Adipose tissue (tissue), 3 donors: ENCODE results near the gene RPL3. TPM values are rescaled to one million over a fixed set of nuclear protein-coding genes. Genes with fewer than 3 reads are reported as not detected.

Source experiments
- H3K27ac ChIP-seq: one replicate; pipeline ENCODE4 v1.5.1; 2013; ENCODE audit warnings: low read depth, low read length
- WGBS, 3 donors: extraction: QIAGEN DNeasy Blood & Tissue Kit; methylation state at CpG; one replicate each; pipeline ENCODE4 v1.1.7; 2013; 5-methylcytosine and 5-hydroxymethylcytosine counted together
- polyA plus RNA-seq, 3 donors: library from polyadenylated mRNA; stranded (reverse); fragments of 200-250 nt; gene quantifications; one replicate each; pipeline ENCODE4 v1.2.3, GENCODE V29; 2013
- donor health status: healthy with polysubstance abuse.
- donor health status: Bipolar disorder and iron deficiency.
- donor health status: healthy.

RPL3 gene
- polyA plus RNA-seq, 3 donors, result 3,176 to 4,324 (median 3,855) TPM

DNA sequence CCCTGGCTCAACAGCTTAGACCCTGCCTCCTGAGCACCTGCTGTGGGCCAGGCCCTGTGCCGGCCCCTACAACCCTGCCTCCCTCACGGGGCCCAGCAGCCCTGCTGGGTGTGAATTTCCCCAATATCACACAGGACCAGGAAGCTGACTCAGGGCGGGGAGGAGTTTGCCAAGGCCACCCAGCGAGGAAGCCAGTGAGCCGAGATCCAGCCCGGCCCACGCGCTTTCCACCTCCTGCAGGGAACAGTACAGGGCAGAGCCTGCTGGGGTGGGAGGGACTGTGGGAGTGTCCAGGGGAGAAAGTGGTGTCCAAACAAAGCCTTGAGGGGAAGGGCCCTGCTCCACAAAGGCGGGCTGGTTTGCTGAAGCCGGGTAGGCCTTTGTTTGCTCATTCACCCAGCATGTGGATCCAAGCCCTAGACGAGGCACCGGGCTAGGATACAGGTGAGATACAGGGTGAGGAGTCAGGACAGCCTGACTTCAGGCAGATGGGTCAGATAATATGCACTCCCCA, 26.8 kb downstream of the RPL3 start:
- H3K27ac ChIP-seq, result peak overlapping the region; percentile 51
- WGBS, 3 donors, result 11 to 20% (median 18%) methylated on average over 12 of the region's 12 CpGs

DNA sequence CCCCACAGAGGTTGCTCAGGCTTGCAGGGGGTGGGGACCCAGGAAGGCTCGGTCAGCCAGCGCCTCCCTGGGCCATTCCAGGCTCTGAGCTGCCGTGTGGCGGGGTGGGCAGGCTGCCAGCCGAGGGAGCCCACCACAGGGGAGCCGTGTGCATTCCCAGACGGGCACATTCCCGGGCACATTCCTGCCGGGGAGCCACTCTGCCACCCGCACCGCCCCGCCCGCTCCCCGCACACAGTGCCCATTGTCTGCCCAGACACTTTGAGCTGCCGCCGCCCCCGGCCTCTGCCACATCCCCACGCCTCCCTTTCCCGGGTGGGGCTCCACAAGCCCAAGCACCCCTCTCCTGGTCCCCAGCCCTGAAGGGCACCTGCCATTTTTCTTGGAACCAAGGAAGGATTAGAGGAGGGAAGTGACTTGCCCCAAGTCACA, 27.4 kb downstream of the RPL3 start:
- peak overlapping the region; percentile 51 for H3K27ac ChIP-seq
- WGBS, 3 donors, result 62 to 80% (median 69%) methylated on average over 8 to 19 of the region's 19 CpGs

DNA sequence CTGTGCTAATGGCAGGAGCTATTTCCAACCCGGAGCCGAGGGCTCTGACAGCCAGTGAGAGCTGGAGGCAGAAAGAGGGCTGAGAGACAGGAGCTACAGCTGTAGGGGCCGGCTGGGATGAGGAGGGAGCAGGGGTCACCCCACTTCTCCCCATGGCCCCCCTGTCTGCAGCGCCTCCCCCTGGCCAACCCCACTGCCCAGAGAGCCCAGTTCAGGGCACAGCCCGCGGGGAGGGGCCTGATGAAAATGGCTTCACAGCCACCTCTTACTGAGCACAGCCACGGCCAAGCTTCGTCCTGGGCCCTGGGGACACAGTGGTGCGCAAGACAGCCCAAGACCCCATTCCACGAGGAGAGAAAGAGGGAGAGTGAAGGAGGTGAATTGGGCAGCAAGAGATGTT, 27.9 kb downstream of the RPL3 start:
- 88 to 91% (median 89%) methylated on average over 9 to 10 of the region's 10 CpGs for WGBS, 3 donors
- H3K27ac ChIP-seq, result no peak overlapping the region

DNA sequence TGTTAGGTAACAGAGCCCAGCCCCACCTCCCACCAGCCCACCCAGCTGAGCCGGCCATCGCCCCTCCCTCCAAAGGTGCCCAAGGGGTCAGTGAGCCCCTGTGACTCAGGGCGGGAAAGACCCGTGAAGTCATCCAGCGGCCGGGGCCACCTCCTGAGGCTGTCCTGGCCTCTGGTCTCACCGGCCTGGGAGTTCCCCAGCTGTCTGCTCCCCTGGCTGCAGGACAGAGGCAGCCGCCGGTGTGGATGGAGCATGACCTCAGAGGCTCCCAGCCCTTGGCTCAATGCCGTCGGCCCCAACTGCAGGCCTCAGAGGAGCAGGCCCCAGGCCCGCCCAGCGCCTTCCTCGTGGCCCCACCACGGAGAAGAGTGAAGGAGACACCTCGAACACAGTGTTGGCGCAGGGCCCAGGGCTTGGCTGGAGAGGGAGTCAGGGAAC, 28.7 kb downstream of the RPL3 start:
- WGBS, 3 donors, result 17 to 46% (median 42%) methylated on average over 17 of the region's 17 CpGs

DNA sequence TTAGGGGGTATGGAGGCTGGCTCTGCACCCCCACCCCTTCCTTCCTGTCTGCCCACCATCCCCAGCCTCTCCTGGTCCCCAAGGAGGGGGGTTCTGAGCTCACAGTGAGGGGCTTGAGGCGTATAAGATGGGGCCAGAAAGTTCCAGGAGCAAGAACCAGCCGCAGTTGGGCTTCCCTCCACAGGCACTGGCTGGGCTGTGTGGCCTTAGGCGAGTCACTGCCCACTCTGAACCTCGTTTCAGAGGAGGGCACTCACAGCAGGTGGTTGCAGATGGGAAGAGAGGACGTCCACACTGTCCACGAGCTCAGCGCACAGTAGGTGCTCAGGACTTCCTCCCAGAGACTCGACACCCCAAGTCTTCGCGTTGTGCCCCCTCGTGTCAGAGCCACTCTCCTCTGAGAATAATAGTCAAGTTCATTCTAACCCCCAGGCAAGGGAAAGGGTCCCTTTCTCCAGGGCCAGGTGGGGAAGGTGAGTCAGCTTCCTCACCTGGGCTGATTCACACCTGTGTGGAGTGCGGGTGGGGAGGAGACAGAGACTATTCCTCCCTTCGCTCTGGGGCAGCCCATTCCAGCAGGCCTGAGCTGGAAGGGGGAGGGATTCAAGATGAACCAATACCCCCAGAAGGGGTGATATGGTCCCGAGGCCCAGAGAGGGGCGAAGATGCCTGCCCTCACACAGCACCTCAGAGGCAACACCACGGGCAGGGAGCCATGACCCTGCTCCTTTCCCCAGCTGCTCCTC, 29.3 kb downstream of the RPL3 start:
- no peak overlapping the region for H3K27ac ChIP-seq
- 70 to 89% (median 85%) methylated on average over 16 of the region's 16 CpGs for WGBS, 3 donors

More for the DNA sequence above, 28.7 kb downstream of the RPL3 start:
- H3K27ac ChIP-seq, result no peak overlapping the region

DNA sequence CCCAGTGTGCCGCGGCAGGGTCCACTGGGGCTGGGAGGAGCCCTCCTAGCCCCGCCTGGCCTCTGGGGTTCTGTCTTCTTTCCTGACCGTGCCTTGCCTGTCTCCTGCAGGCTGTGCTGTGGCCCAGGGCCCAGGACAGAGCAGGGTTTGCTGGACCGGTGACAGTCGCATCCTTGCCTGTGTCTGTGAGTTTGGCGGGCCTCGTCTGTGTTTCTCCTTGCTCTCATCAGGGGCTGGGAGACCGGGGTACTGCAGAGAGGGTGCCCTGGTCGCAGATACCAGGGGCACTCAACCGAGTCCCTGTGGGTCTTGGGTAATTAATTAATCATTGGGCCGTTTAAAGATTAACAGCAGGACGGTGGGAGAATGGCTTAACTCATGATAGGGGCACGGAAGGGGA, 29.9 kb downstream of the RPL3 start:
- 45 to 79% (median 74%) methylated on average over 14 of the region's 14 CpGs for WGBS, 3 donors
- H3K27ac ChIP-seq, result no peak overlapping the region

DNA sequence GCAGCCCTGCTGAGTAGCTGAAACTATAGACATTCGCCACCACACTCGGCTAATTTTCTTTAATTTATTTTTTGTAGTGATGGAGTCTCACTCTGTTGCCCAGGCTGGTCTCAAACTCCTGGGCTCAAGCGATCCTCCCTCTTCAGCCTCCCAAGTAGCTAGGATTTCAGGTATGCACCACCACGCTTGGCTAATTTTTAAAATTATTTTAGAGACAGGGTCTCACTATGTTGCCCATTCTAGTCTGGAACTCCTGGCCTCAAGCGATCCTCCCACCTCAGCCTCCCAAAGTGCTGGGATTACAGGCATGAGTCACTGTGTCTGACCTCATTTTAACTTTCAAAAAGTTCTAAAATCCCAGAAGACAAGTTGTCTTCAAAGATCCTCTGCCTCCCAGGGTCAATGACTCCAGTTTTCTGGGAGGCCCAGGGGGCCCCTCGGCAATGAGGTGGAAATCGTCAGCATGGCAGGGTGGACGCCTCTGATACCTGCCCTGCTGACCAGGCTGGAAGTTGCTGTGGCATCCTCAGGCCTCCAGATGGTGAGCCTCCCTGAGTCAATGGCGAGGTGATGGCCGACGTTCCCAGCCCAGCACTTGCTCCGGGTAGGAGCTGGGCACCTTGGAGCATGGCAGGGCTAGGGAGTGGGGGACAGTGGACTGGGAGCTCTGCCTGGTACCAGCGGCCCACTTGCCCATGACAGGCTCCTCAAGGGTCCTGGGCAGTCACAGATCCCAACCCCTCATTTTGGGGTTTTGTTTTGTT, 31.1 kb downstream of the RPL3 start:
- WGBS, 3 donors, result 94 to 95% (median 95%) methylated on average over 13 of the region's 13 CpGs
- no peak overlapping the region for H3K27ac ChIP-seq

DNA sequence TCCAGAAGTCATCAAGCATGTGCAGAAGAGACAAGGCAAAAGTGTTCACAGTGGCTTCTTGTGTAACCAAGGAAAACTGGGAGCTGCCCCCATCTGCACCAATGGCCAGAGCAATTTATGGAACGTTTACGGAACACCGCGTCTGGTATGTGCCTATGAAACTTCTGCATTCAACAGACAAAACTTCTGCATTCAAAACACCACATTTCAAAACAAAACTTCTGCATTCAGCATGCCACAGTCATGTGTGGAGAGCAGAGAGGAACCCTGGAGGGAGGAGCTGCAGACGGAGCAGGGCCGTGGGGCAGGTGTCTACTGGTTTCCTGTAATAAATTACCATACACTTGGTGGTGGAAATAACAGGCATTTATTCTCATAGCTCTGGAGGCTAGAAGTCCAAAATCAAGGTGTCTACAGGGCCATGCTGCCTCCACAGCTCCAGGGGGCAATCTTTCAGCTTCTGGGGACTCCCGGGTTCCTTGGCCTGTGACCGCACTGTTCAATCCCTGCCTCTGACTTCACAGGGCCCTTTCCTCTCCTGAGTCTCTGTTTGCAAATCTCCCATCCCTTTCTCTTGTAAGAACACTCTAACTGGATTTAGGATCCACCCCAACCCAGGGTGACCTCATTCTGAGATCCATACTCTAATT, 32.2 kb downstream of the RPL3 start:
- 48 to 78% (median 54%) methylated on average over 8 of the region's 8 CpGs for whole genome bisulfite sequencing, 3 donors
- H3K27ac ChIP-seq, result no peak overlapping the region

DNA sequence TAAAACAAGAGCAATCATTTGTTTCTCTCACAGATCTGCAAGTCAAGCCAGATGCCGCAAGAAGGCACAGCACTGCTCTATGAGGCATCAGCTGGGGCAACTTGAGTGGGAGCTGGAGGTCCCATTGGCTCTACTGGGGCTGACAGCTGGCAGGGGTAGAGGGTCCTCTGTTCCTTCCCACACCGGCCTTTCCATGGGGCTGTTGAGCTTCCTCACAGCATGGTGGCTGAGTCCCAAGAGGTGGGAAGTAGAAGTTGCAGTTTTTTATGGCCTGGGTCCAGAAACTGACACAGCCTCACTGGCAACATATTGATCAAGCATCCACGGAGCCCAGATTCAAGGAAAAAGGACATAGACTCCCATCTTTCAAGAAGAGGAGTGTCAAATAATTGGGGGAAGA, 34.4 kb downstream of the RPL3 start:
- 82 to 87% (median 85%) methylated on average over 3 of the region's 3 CpGs for WGBS, 3 donors
- no peak overlapping the region for H3K27ac ChIP-seq

DNA sequence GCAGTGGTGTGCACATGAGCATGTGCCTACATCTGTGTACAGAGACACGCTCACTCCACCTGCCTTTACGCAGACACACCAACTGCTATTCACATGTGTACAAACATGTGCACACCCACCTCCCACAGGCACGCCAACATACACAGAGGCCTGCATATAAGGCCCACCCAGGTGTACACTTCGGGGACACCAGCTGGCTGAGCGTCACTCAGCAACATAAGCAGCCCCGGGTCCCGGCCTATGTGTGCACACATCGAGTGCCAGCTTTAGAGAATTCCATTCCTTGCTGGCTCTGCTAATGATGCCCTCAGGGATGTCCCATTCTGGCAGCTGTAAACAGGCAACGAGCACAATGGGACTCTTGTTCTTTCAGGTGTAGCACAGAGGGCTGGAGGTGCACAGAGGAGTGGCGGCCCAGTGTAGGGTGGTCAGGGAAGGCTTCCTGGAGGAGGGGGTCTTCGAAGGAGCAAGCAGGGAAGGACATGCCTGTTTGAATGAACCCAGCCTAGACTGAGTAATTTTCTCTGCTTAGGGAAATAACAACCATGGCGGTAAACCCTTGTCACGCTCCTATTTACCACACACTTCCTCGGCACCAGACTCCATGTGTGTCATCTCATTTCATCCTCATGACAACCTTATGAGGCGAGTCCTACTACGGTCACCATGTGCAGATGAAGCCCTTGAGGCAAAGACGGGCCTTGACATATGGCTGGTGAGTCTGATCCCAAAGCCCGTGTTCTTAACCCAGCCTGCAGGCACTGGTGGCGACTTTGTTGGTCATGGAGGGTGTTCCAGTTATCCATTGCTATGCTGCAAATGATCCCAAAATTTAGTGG, 35.1 kb downstream of the RPL3 start:
- 90 to 91% (median 90%) methylated on average over 19 of the region's 19 CpGs for WGBS, 3 donors
- H3K27ac ChIP-seq, result no peak overlapping the region

DNA sequence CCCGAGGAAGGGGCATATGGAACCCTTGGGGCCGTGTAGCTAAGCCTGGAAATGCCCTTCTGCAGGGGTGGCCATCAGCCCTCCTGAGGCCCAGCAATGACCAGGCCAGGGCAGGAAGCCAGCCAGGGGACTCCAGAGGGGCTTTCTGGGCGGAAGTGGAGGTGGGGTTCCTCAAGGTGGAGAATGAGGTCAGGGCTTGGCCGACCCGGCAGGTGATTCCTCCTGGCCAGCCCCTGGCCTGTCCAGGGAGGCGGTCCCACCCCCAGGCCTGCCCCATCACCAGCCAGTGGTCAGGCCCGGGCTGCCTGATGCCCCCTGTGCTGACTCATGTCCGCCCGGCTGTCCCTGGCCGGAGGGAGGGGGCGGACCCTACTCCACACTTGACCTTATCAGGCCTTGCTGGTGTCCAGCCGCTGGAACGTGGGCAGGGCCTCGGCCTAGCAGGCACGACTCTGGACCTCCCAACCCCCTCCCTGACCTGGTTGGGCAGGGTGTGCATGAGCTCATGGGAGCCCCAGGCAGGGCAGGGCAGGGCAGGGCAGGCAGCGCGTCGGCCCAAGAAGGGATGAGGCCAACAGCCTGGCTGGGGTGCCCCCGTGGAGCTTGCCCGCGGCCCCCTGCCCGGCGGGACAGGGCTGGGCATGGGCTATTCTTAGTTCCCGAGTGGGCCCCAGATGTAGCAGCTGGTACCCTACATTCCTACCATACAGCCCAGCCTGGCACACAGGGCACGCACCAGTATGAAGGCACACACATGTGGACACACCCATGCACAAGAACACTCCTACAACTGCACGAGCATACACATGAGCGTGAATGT, 35.9 kb downstream of the RPL3 start:
- H3K27ac ChIP-seq, result no peak overlapping the region

DNA sequence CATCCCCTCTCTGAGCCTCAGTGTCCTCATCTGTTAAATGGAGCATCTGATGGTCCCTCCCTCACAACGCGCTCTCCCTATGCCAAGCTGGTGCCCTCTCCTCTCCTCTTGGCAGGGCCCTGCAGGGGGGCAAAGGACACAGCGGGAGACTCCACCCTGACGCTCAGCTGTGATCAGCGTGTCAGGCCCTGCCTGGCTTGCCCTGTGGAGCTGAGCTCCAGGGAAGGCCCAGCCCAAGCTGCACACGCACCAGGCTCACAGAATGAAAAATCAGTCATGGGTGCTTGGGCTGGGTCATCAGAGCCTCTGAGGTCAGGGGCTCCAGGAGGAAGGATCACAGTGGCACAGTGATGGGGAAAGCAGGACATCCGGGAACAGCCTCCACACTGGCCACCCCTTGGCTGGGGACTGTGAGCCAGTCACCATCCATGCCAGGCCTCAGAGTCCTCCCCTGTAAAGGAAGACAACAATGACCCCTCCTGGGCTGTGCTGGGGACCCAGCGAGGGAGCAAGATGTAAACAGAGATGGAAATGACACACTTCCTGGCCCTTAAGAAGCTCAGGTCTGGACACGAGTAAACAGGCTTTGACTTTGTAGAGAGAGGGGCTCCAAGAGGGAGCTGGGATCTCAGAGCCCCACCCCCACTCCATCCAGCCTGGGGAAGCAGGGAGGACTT, 36.6 kb downstream of the RPL3 start:
- no peak overlapping the region for H3K27ac ChIP-seq
- WGBS, 3 donors, result 57 to 82% (median 66%) methylated on average over 6 to 9 of the region's 9 CpGs

More for the DNA sequence above, 35.9 kb downstream of the RPL3 start:
- WGBS, 3 donors, result 55 to 86% (median 67%) methylated on average over 25 to 27 of the region's 27 CpGs

DNA sequence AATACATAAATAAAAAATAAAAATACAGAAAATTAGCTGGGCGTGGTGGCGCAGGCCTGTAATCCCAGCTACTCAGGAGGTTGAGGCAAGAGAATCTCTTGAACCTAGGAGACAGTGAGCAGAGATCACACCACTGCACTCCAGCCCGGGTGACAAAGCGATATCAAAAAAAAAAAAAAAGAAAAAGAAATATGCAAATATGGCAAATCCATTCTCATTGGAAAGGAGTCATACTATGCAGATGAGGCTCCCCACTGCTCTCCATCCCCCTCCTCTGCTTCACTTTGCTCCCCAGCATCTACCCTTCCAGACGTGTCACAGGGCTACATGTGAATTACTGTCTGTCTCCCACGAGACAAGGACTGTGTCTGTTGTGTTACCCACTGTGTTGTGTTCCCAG, 38.3 kb downstream of the RPL3 start:
- H3K27ac ChIP-seq, result no peak overlapping the region
- WGBS, 3 donors, result 79 to 93% (median 82%) methylated on average over 6 of the region's 6 CpGs

DNA sequence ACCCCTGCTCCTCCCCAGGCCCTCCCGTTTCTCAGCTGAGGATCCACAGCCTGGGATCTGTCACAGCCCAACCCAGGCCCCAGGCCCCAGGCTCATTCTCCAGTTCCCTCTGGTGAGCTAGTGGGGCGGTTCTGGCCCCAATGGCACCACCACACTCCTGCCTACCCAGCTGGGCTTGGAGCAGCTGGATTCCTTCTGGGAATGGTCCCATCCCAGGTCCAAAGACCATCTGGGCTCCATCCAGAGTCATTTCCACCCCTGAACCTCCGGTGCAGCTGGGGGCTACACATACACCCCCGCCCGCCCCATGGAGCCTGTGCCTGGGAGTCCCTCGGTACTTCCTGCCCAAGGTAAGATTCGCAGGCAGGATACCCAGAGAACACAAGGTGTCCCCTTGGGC, 39.2 kb downstream of the RPL3 start:
- 81 to 94% (median 83%) methylated on average over 7 of the region's 7 CpGs for WGBS, 3 donors
- no peak overlapping the region for H3K27ac ChIP-seq

DNA sequence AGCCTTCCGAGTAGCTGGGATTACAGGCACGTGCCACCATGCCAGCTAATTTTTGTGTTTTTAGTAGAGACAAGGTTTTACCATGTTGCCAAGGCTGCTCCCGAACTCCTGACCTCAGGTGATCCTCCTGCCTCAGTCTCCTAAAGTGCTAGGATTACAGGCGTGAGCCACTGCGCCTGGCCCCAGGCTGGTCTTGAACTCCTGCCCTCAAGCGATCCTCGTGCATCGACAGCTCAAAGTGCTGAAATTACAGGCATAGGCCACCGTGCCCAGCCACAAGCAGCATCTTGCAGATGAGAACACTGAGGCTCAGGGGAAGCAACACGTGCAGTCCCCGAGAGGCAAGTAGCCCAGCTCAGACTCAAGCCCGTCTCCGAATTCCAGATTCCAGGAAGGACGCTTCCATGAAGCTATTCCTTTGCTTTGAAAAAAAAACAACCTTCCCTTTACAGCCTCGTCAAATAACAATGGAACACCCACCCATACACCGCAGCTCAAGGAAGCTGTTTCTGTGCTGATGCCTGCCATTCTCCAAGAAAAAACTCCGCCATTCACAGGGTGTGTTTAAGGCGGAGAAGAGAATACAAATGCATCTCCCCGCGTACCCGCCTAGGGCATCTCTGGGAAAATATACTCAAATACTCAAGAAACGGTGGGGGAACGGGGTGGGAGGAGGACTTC, 40.1 kb downstream of the RPL3 start:
- 54 to 72% (median 63%) methylated on average over 23 of the region's 23 CpGs for whole genome bisulfite sequencing, 3 donors
- no peak overlapping the region for H3K27ac ChIP-seq

DNA sequence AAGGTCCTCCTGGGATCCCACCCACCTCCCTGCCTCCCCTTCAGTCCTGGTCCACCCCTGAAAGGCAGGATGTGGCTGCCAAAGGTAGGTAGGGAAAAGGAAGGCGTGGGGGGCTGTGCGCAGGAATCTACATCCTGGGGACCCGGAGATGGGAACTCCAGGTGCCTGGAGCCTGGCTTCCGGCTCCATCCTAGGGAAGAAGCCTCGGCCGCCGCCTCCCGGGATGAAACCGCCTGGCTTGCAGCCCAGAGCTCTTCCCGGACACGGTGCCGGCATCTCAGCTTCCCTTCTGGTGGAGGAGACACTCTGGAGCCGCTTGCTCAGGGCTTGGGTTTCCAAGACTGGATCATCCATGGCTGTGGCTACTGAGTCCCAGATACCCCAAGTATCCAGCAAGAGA, 41.4 kb downstream of the RPL3 start:
- no peak overlapping the region for H3K27ac ChIP-seq
- WGBS, 3 donors, result 32 to 79% (median 42%) methylated on average over 13 of the region's 13 CpGs
